D721Med (cell line): Measurements from ENCODE around the gene PTPA.
A peak's percentile ranks its signal among the peaks of the same experiment; 100 is the strongest.

Experiments
- DNase-seq: peaks from one replicate; pipeline ENCODE4 v3.0.0; 2011; ENCODE audit warnings: low spot score; ENCODE audit not compliant: insufficient read length
- FAIRE-seq: peaks from 2 replicates; lab custom pipeline; 2011; peaks lifted over from hg19 to GRCh38; lab: Jason Lieb, UNC
- CTCF ChIP-seq: IDR thresholded peaks from 2 replicates; pipeline ENCODE4 v1.5.1; 2012; ENCODE audit warnings: mild to moderate bottlenecking, control low read depth; ENCODE audit not compliant: insufficient read depth; ENCODE audit errors: missing control alignments

PTPA gene

GRCh38 chr9:129102791-129103594 lies 8.2 kb upstream of the PTPA start:
- DNase-seq (peak; percentile 68), FAIRE-seq (no peak)
- peak; percentile 40 for TF ChIP-seq CTCF

- FAIRE-seq = no peak
- TF ChIP-seq CTCF = no peak
- no peak for DNase-seq
Observed at GRCh38 chr9:129103595-129103965, 7.6 kb upstream of the PTPA start.

GRCh38 chr9:129104051-129104450 lies 7.2 kb upstream of the PTPA start:
- TF ChIP-seq CTCF = no peak
- DNase-seq (no peak), FAIRE-seq (no peak)

GRCh38 chr9:129105857-129106694 lies 5.1 kb upstream of the PTPA start:
- no peak for FAIRE-seq
- TF ChIP-seq CTCF = no peak
- no peak for DNase-seq

- no peak for FAIRE-seq
- TF ChIP-seq CTCF = no peak
- no peak for DNase-seq
Observed at GRCh38 chr9:129107651-129108050, 3.6 kb upstream of the PTPA start.

- DNase-seq (no peak), FAIRE-seq (no peak)
- no peak for TF ChIP-seq CTCF
Observed at GRCh38 chr9:129108083-129108804, 3.0 kb upstream of the PTPA start.
